Activated naive CD8-positive, alpha-beta T cell treated with anti-CD3 and anti-CD28 coated beads for 36 hours (primary cell): ENCODE results near the gene CCNQ. TPM values are rescaled to one million over a fixed set of nuclear protein-coding genes. Genes with fewer than 3 reads are reported as not detected.

Experiments
- DNase-seq: peaks from one replicate; pipeline ENCODE4 v3.0.0; 2021
- H3K27ac Mint-ChIP-seq: one replicate; pipeline ENCODE4 v1.8.0; 2022; ENCODE audit warnings: mild to moderate bottlenecking, moderate library complexity, mixed read lengths
- H3K27me3 Mint-ChIP-seq: one replicate; pipeline ENCODE4 v1.8.0; 2022; ENCODE audit warnings: mild to moderate bottlenecking, mixed read lengths
- H3K36me3 Mint-ChIP-seq: one replicate; pipeline ENCODE4 v1.8.0; 2021; ENCODE audit warnings: mild to moderate bottlenecking, mixed read lengths
- H3K4me1 Mint-ChIP-seq: one replicate; pipeline ENCODE4 v1.8.0; 2021; ENCODE audit warnings: mixed read lengths
- H3K4me3 Mint-ChIP-seq: one replicate; pipeline ENCODE4 v1.8.0; 2022; ENCODE audit warnings: mild to moderate bottlenecking, moderate library complexity, mixed read lengths
- H3K9me3 Mint-ChIP-seq: one replicate; pipeline ENCODE4 v1.8.0; 2022; ENCODE audit warnings: mixed read lengths
- total RNA-seq, 2 experiments: library from RNA; stranded (reverse); gene quantifications; one replicate each; pipeline ENCODE4 v1.2.3, GENCODE V29; 2021

The CCNQ gene
- total RNA-seq, 2 experiments from 2014 or later = 24.8 to 25.5 TPM

DNA sequence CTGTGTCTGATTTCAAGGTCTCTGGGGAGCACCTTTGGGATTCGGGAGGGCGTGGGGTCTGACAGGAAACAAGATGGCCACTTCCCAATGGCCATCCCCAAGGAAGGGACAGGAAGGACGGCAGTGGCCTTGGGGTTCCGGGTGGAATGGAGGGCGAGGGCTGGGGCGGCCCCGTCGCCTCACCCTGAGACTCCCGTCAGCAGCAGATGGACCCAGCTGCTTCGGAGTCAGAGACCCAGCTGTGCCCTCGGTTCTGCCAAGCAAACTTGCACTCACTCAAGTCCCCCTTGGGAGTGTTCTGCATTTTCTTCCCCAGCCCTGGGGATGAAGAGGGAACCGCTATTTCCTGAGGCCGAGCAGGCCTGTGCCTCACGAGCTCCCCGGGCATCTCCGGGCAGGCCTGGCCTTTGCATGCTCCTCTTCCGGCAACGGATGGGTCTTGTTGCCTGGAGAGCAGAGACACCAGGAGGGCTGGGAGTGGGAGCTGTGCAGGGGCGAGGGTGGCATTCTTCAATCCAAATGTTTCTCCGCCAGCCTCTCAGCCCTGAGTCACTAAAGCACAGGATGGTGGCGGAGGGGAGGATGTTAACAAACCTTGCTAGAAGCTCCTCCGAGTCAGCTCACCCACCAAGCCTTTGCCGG lies 41.2 kb upstream of the CCNQ start:
- H3K36me3 Mint-ChIP-seq = no peaks in the 10 kb centered on the region

DNA sequence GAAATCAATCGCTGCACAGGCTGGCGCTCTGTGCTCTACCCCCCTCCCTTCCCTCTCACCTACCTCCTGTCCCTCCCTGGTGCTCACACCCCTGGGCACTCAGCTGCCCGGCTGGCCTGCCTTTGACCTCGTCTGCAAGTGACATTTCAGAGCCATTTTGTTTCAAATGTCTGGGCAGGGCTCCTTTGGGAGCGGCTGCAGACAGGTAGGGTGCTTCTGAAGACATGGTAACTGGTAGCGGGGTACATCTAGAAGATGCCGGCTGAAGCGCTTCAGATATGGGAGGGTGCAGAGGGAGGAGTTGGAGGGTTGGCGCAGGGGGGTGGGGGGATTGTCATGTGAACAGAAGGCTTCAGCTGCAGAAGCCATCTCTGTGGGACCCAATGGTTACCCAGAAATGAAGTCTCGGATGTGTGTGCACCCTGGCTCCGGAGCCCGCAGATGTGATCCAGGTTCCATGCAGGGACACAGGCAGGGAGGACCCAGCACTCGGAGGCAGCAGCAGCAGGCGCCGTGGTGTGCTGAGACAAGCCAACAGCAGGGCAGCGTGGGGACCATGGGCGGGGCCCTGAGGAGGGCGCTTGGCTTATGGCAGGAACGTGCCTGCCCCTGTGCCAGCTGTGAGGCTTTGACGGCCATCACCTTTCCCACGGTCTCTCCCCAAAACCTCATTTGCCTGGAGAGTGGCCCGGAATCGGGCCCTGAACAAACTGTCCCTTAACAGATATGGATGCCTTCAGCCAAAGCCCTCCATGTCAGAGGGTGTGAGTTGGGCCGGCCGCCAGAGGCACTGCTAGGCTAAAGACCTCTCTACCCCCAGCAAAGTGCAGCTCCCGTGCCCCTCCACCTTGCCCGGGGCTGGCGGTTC lies 40.5 kb upstream of the CCNQ start:
- Mint-ChIP-seq H3K36me3 (no peaks in the 10 kb centered on the region), H3K4me3 (no peak overlapping the region), H3K9me3 (no peaks in the 10 kb centered on the region), H3K4me1 (peaks cover 5% of the 10 kb centered on the region), H3K27me3 (peaks cover 26% of the 10 kb centered on the region), H3K27ac (no peak overlapping the region)
- no peak for DNase-seq

More for the DNA sequence above, 41.2 kb upstream of the CCNQ start:
- H3K27ac Mint-ChIP-seq = no peak overlapping the region
- H3K27me3 Mint-ChIP-seq = peaks cover 34% of the 10 kb centered on the region
- H3K9me3 Mint-ChIP-seq = no peaks in the 10 kb centered on the region
- DNase-seq = no peak
- H3K4me3 Mint-ChIP-seq = no peak overlapping the region
- peaks cover 5% of the 10 kb centered on the region for H3K4me1 Mint-ChIP-seq

DNA sequence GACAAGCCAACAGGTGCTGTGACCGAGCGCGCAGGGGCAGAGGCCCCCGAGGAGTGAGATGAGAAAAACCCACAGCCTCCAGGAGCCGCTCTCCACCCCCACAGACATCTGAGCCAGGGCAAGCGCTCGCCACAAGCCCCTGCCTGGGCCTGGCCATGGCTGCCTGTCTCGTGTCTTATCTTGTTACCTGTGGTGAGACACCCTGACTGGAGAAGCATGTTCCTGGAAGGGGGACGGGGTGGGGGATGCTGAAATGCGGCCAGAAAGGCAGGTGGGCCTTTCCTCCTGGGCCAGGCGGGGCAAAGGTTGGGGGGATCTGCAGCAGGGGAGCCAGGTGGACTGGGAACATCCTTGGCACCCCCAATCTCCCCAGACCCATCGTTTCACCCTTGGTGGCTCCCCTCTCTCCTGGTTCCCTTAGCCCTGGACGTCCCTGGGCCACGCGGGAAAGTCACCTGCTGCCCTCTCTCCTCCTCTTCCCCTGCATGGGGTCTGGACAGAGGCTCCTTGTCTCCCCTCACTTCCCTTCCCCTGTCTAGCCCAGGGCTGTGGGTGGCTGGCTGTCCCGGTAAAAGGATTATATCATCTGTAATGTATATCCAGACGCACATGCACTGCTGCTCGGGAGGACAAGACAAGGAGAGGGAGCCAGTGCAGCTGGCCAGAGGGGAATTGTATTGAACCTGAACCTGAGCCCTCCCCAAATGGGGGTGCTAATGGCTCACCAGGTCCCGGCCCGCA lies 39.7 kb upstream of the CCNQ start:
- H3K27ac Mint-ChIP-seq = no peak overlapping the region
- H3K27me3 Mint-ChIP-seq = peaks cover 22% of the 10 kb centered on the region
- H3K36me3 Mint-ChIP-seq = no peaks in the 10 kb centered on the region
- DNase-seq = no peak
- H3K9me3 Mint-ChIP-seq = no peaks in the 10 kb centered on the region
- peaks cover 5% of the 10 kb centered on the region for H3K4me1 Mint-ChIP-seq
- H3K4me3 Mint-ChIP-seq = no peak overlapping the region

DNA sequence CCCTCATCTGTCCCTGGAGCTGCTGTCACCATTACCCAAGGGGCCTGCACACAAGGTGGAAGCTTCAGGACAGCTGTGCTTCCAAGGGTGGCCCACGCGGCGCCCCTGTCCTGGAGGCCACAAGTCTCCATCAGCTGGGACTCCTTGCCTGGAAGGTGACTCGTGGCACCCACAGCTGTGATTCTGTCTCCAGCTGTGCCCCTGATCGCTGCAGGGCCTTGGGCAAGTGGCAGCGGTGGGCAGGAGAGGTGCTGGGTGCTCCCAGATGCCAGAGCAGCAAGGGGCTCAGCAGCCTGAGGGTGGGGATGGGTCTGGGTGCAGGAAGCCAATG lies 39.1 kb upstream of the CCNQ start:
- Mint-ChIP-seq H3K27me3 (peaks cover 16% of the 10 kb centered on the region), H3K4me3 (no peak overlapping the region)

DNA sequence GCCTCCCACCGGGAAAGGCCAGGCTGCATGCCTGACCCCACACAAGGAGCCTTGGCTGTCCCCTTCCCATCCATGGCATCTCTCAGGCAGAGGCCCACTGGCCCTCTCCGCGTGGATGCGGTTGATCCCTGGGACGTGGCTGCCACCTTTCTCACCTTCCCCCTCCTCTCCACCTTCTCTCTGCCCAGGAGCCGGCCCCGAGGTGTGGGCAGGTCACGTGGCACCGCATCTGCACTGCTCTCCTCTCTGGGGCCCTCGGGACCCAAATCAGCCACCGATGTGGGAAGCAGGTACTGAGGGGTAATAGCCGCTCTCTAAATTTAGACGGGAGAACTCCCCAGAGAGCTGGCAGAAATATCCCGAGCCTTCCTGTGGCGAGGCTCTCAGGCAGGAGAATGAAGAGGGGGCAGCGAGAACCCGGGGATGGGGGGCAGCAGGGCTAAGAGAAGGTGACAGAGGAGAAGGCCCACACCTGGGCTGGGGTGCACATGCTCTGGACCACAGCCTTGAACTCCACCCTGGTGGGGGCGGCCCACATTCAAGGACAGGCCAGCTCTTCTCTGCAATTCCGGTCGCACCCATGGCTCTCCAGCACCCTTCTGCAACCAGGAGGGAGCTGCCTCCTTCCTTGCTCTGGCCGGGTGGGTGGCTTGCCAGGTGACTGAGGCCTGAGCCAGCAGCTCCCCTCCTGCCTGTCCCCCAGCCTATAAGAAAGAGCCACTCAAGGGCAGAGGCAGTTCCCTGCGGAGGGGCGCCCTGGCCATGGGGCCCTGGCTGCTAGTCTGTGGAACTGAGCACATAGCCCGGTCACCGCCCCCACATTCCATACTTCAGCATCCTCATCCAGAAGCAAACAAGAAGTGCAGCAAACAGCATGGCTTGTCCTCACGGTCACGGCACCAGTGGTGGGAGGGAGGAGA lies 38.4 kb upstream of the CCNQ start:
- no peaks in the 10 kb centered on the region for H3K4me1 Mint-ChIP-seq
- no peak for DNase-seq
- no peak overlapping the region for H3K4me3 Mint-ChIP-seq
- H3K9me3 Mint-ChIP-seq = no peaks in the 10 kb centered on the region
- H3K36me3 Mint-ChIP-seq = no peaks in the 10 kb centered on the region
- H3K27ac Mint-ChIP-seq = no peak overlapping the region
- peaks cover 11% of the 10 kb centered on the region for H3K27me3 Mint-ChIP-seq

More for the DNA sequence above, 39.1 kb upstream of the CCNQ start:
- Mint-ChIP-seq H3K27ac (no peak overlapping the region), H3K36me3 (no peaks in the 10 kb centered on the region), H3K9me3 (no peaks in the 10 kb centered on the region), H3K4me1 (peaks cover 3% of the 10 kb centered on the region)
- no peak for DNase-seq

DNA sequence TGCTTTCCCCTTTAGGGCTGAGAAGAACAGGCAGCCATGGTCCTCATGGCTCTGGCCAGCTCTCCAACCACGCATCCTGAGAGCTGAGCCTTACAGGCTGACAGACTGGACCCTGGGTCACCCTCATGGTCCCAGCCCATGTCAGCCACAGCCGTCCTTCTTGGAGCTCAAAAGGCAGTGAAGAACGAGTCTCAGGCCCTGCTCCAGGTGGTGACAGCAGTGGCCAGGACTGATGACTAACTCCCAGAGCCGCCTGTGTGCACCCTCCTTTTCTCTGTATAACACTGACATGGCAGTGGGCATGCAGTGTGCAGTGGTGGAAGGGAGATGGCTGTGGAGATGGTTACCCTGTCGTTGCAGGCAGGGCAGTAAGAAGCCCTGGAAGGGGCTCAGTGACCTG lies 37.8 kb upstream of the CCNQ start:
- no peaks in the 10 kb centered on the region for H3K36me3 Mint-ChIP-seq
- H3K27me3 Mint-ChIP-seq = peaks cover 10% of the 10 kb centered on the region
- H3K27ac Mint-ChIP-seq = no peak overlapping the region
- no peaks in the 10 kb centered on the region for H3K9me3 Mint-ChIP-seq
- no peak for DNase-seq
- H3K4me3 Mint-ChIP-seq = no peak overlapping the region
- no peaks in the 10 kb centered on the region for H3K4me1 Mint-ChIP-seq

DNA sequence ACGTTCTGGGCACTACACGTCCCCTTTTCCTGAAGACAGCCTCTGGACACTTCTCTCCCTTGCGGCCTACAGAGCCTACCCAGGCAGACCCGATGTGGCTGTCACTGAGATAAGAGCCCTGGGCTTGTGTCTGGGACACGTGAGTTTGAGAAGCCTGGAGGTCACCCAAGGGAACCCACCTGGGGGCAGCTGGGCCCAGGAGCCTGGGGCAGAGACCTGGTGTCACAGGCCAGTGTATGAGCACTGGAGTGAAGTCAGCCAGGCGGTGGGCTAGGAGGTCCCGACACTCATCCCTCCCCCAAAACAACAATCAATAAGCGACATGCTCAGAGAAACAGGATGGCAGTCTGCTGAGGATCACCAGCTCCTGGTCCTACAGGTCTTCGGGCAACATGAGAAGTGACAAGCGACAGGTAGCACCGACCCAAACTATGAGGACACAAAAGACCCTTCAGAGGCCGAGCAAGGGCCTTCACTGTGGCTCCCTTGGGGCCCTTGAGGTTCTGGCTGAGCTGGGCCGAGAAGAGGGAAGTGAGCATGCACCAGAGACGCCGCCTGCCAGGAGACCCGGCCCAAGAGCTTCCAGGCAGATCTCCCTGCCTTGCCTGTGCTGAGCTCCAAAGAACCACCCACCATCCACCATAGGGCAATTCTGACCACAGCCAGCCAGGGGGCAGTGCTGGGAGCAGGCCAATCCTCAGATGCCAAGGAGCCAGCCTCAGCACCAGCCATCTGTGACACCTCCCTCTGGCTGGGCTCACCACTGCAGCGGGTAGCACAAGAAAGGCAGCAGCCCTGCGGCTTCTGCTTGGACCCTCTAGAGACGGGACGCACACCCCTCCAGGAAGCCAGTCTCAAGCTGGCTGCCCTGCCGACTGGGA lies 37.1 kb upstream of the CCNQ start:
- H3K4me3 Mint-ChIP-seq = no peak overlapping the region
- peak; percentile 28 for DNase-seq
- no peak overlapping the region for H3K27ac Mint-ChIP-seq
- peaks cover 3% of the 10 kb centered on the region for H3K9me3 Mint-ChIP-seq
- H3K36me3 Mint-ChIP-seq = no peaks in the 10 kb centered on the region
- H3K27me3 Mint-ChIP-seq = peaks cover 3% of the 10 kb centered on the region
- H3K4me1 Mint-ChIP-seq = no peaks in the 10 kb centered on the region

DNA sequence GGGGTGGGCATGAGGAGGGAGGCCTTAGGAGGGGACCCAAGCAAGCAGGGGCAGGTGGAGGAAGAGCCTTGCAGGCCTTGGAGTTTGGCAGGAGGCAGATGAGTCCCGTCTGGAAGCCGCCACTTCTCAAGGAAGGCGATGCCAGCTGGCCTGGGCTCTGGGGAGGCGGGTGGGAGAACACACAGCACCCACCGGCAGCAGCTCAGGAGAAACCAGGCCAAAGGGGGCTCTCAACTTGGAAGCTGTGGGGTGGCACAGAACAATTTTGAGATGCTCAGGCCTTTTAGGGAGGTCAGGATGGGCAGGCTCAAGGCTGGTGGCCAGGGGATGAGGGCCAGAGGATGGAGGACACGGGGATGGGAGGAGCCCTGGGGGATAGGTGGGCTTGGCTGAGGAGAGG lies 36.4 kb upstream of the CCNQ start:
- H3K27ac Mint-ChIP-seq = no peak overlapping the region
- no peaks in the 10 kb centered on the region for H3K27me3 Mint-ChIP-seq
- no peaks in the 10 kb centered on the region for H3K36me3 Mint-ChIP-seq
- DNase-seq = no peak
- peaks cover 3% of the 10 kb centered on the region for H3K9me3 Mint-ChIP-seq
- no peaks in the 10 kb centered on the region for H3K4me1 Mint-ChIP-seq
- no peak overlapping the region for H3K4me3 Mint-ChIP-seq

DNA sequence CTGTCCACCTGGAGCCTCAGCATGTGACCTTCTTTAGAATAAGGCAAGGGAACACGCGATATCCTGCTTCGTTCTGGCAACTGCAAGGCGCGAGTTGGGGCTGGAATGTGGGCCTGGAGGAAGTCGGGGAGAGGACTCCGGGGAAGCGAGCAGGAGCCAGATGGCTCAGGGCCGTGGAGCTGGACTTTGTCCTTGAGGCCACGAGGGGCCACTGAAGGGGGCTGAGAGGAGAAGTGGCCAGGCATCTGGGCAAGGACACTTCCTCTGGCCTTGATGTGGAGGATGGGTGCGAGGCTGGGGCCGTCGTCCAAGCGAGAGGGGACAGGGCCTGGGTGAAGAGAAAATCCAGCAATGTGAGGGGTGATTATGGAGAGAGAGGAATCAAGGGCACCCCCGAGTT lies 35.9 kb upstream of the CCNQ start:
- Mint-ChIP-seq H3K27me3 (no peaks in the 10 kb centered on the region), H3K27ac (no peak overlapping the region), H3K4me3 (no peak overlapping the region), H3K4me1 (no peaks in the 10 kb centered on the region), H3K9me3 (peaks cover 3% of the 10 kb centered on the region), H3K36me3 (no peaks in the 10 kb centered on the region)
- DNase-seq = no peak

DNA sequence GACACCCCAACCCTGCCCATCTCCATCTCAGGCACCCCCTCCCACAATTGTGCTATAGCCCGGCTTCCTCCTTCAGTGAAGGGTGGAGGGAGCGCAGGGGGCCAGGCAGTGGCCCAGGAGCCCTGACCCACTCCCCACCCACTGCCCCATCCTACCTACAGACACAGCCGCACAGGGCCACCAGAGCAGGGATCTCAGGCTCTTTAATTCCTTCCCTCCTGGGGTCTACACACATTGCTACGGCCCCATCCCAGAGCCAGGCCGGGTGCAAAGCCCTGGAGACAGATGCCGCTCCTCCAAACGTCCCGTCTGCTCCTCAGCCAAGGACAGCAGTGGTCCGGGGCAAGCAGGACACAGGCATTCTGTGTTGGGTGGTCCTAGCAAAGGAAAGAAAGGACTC lies 35.3 kb upstream of the CCNQ start:
- H3K27ac Mint-ChIP-seq = no peak overlapping the region
- DNase-seq = no peak
- no peaks in the 10 kb centered on the region for H3K36me3 Mint-ChIP-seq
- peaks cover 3% of the 10 kb centered on the region for H3K9me3 Mint-ChIP-seq
- no peaks in the 10 kb centered on the region for H3K27me3 Mint-ChIP-seq
- no peak overlapping the region for H3K4me3 Mint-ChIP-seq
- H3K4me1 Mint-ChIP-seq = no peaks in the 10 kb centered on the region

DNA sequence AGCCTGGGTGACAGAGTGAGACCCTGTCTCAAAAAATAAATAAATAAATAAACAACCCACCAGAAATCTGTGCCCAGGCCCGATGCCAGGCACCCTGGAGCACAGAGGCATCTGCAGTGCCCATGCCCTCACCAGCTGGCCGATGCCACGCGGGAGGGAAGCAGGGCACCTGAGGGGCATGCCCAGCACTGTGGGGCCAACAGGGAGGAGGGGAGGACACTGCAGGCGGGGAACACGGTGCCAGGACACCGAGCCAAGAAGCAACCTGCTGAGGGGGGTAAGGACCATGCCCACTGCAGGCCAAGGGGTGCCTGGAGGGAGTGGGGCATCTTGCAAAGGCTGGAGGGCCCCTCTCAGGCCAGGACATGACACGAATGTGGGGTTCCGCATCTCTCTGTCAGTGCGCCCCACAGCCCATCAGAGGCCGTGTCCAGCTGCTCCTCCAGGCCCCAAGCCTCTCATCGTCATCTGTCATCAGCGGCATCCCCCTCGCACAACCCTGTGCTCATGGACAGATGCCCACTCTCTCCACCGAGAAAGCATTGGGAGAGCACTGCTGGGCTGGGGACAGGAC lies 34.8 kb upstream of the CCNQ start:
- Mint-ChIP-seq H3K4me1 (no peaks in the 10 kb centered on the region), H3K27ac (no peak overlapping the region), H3K9me3 (peaks cover 3% of the 10 kb centered on the region), H3K27me3 (no peaks in the 10 kb centered on the region), H3K36me3 (no peaks in the 10 kb centered on the region), H3K4me3 (no peak overlapping the region)
- no peak for DNase-seq

DNA sequence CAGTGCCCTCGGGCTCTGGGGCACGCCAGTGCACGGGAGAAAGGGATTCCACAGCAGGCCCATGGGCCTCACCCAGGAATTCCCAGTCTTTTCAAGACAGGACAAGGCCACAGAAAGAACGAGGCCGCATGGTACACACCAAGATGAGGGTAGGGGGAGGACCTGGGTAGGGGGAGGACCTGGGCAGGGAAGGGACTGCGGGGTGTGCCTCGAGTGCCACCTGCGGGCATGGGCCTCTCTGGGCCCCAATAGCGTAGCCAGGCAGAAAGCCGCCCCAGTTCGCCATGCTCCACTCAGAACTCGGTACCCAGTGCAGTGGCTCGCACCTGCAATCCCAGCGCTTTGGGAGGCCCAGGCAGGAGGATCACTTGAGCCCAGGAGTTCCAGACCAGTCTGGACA lies 34.1 kb upstream of the CCNQ start:
- H3K4me1 Mint-ChIP-seq = no peaks in the 10 kb centered on the region
- no peak for DNase-seq
- no peak overlapping the region for H3K4me3 Mint-ChIP-seq
- H3K27ac Mint-ChIP-seq = no peak overlapping the region
- no peaks in the 10 kb centered on the region for H3K27me3 Mint-ChIP-seq
- H3K9me3 Mint-ChIP-seq = peaks cover 3% of the 10 kb centered on the region
- no peaks in the 10 kb centered on the region for H3K36me3 Mint-ChIP-seq

DNA sequence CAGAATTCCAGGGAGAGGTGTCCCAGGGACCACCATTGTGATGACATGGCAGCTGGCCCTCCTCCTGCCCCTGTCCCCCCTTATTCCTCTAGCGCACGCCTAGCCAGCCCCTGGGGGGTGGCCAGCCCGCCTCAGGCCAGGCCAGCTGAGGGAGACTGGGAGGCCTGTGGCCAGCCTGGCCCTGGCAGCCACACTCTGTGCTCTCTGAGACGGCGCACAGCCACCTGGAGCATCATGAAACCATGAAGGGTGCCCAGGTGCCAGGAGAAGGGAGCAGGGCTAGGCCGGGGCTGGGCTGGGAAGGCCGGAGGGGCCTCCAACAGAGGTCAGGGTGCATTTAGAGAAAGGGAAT lies 33.6 kb upstream of the CCNQ start:
- H3K27ac Mint-ChIP-seq = no peak overlapping the region
- no peak for DNase-seq
- no peaks in the 10 kb centered on the region for H3K4me1 Mint-ChIP-seq
- H3K27me3 Mint-ChIP-seq = no peaks in the 10 kb centered on the region
- no peak overlapping the region for H3K4me3 Mint-ChIP-seq
- H3K9me3 Mint-ChIP-seq = peaks cover 3% of the 10 kb centered on the region
- no peaks in the 10 kb centered on the region for H3K36me3 Mint-ChIP-seq
